Neural cell (in vitro differentiated cells): ENCODE measurements around the gene MIA2. TPM values are rescaled to one million over a fixed set of nuclear protein-coding genes. Genes with fewer than 3 reads are reported as not detected.
"Not testable (repeated sequence)": the region's sequence is repeated elsewhere in the genome, so short reads cannot be mapped to it uniquely, and the experiment has no call there.

Source experiments
- H2AFZ ChIP-seq: fragments of 200-600, 300-800 bp; sonication (generic), shearing (Covaris generic); 2 replicates; pipeline ENCODE4 v1.6.0; 2014; ENCODE audit warnings: low read depth, mild to moderate bottlenecking, antibody characterized with exemption, low read length, moderate library complexity
- H3F3A ChIP-seq: fragments of 200-600 bp; shearing (Covaris generic); 2 replicates; pipeline ENCODE4 v1.6.1; 2016; ENCODE audit warnings: mild to moderate bottlenecking, moderate library complexity, mixed read lengths, antibody characterized with exemption, low read length; ENCODE audit not compliant: insufficient read depth, poor library complexity, severe bottlenecking
- H3K27ac ChIP-seq: fragments of 200-600, 300-800 bp; sonication (generic), shearing (Covaris generic); 2 replicates; pipeline ENCODE4 v1.5.1; 2014; ENCODE audit warnings: mild to moderate bottlenecking, low read length, moderate library complexity
- H3K27me3 ChIP-seq: fragments of 300-800, 200-600 bp; sonication (generic), shearing (Covaris generic); 2 replicates; pipeline ENCODE4 v1.6.0; 2014; ENCODE audit warnings: mild to moderate bottlenecking, low read depth, low read length, moderate library complexity; ENCODE audit not compliant: insufficient read depth
- H3K36me3 ChIP-seq: fragments of 300-800, 200-600 bp; sonication (generic), shearing (Covaris generic); 2 replicates; pipeline ENCODE4 v1.5.1; 2014; ENCODE audit warnings: mild to moderate bottlenecking, antibody characterized with exemption, low read length, moderate library complexity; ENCODE audit not compliant: insufficient read depth
- H3K4me2 ChIP-seq: fragments of 300-800, 200-600 bp; sonication (generic), shearing (Covaris generic); 2 replicates; pipeline ENCODE4 v1.6.0; 2014; ENCODE audit warnings: mild to moderate bottlenecking, low read length
- H3K4me3 ChIP-seq: fragments of 300-800, 200-600 bp; sonication (generic), shearing (Covaris generic); 2 replicates; pipeline ENCODE4 v1.5.1; 2014; ENCODE audit warnings: mild to moderate bottlenecking, low read length, moderate library complexity
- H3K79me2 ChIP-seq: fragments of 200-600 bp; shearing (Covaris generic); replicated peaks from 2 replicates; pipeline ENCODE4 v1.6.0; 2014; ENCODE audit warnings: mild to moderate bottlenecking, low read length, moderate library complexity; ENCODE audit not compliant: insufficient read depth
- H3K9ac ChIP-seq: fragments of 300-800, 200-600 bp; sonication (generic), shearing (Covaris generic); 2 replicates; pipeline ENCODE4 v1.6.1; 2016; ENCODE audit warnings: mild to moderate bottlenecking, low read length, mixed read lengths
- H3K9me2 ChIP-seq: fragments of 200-600 bp; shearing (Covaris generic); 2 replicates; pipeline ENCODE4 v1.6.1; 2016; ENCODE audit warnings: mild to moderate bottlenecking, low read length, mixed read lengths; ENCODE audit not compliant: insufficient read depth
- H3K9me3 ChIP-seq: fragments of 200-600, 300-800 bp; sonication (generic), shearing (Covaris generic); 2 replicates; pipeline ENCODE4 v1.6.1; 2016; ENCODE audit warnings: mild to moderate bottlenecking, mixed run types, low read length, moderate library complexity, mixed read lengths
- H4K20me1 ChIP-seq: fragments of 200-600 bp; shearing (Covaris generic); 2 replicates; pipeline ENCODE4 v1.6.1; 2016; ENCODE audit warnings: mild to moderate bottlenecking, mixed run types; ENCODE audit not compliant: insufficient read depth
- CTCF ChIP-seq: fragments of 450-650 bp; IDR thresholded peaks from 2 replicates; pipeline ENCODE4 v1.5.1; 2014; ENCODE audit warnings: antibody characterized with exemption, mild to moderate bottlenecking, moderate library complexity; ENCODE audit not compliant: poor library complexity, severe bottlenecking
- EP300 ChIP-seq: fragments of 450-650 bp; conservative IDR thresholded peaks from 2 replicates; pipeline ENCODE4 v1.6.1; 2014; ENCODE audit warnings: antibody characterized with exemption, mild to moderate bottlenecking, moderate library complexity; ENCODE audit not compliant: poor library complexity, severe bottlenecking
- MXI1 ChIP-seq: fragments of 450-650 bp; conservative IDR thresholded peaks from 2 replicates; pipeline ENCODE4 v1.6.1; 2014; ENCODE audit warnings: antibody characterized with exemption, mild to moderate bottlenecking; ENCODE audit not compliant: poor library complexity, severe bottlenecking
- polyA plus RNA-seq: library from polyadenylated mRNA; depleted of rRNA; stranded (reverse); fragments of >200 nt; gene quantifications from 2 replicates; pipeline ENCODE4 v1.2.3, GENCODE V29; 2014
- TF ChIP-seq, protein P1 (sequence below): IDR thresholded peaks from 2 replicates; pipeline ENCODE4 v1.6.1; 2012; ENCODE audit warnings: borderline replicate concordance

MIA2 gene
- polyA plus RNA-seq, 1 donor from 2014 or later, result 17.7 TPM

DNA sequence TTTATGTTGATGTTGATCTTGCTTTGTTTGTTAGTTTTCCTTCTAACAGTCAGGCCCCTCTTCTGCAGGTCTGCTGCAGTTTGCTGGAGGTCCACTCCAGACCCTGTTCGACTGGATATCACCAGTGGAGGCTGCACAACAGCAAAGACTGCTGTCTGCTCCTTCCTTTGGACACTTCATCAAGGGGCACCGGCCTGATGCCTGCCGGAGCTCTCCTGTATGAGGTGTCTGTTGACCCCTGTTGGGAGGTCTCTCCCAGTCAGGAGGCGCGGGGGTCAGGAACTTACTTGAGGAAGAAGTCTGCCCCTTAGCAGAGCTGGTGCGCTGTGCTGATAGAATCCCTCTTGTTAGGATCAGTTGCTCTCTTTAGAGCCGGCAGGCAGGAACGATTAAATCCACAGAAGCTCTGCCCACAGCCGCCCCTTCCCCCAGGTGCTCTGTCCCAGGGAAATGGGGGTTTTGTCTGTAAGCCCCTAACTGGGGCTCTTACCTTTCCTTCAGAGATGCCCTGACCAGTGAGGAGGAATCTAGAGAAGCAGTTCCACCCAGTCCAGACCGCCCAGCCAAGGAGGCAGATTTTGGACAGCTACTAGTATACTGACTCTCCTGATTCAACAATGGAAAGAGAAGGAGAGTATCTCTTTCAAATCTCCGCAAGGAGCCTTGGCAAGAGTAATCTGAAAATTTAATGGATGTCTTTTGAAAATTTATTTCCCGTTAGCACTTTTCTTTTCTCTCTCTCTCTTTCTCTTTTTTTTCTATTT, 25.2 kb downstream of the MIA2 start:
- Histone ChIP-seq H3K36me3 (no peaks in the 10 kb centered on the region), H4K20me1 (no peaks in the 10 kb centered on the region), H3K27ac (no peak overlapping the region), H2AFZ (no peak overlapping the region), H3K9me2 (no peaks in the 10 kb centered on the region), H3F3A (no peaks in the 10 kb centered on the region), H3K4me3 (no peak overlapping the region), H3K9me3 (no peaks in the 10 kb centered on the region), H3K4me2 (no peak overlapping the region), H3K79me2 (no peaks in the 10 kb centered on the region), H3K27me3 (no peaks in the 10 kb centered on the region), H3K9ac (no peak overlapping the region)
- TF ChIP-seq CTCF (no peak), MXI1 (no peak), EP300 (no peak)
- TF ChIP-seq, protein P1, sequence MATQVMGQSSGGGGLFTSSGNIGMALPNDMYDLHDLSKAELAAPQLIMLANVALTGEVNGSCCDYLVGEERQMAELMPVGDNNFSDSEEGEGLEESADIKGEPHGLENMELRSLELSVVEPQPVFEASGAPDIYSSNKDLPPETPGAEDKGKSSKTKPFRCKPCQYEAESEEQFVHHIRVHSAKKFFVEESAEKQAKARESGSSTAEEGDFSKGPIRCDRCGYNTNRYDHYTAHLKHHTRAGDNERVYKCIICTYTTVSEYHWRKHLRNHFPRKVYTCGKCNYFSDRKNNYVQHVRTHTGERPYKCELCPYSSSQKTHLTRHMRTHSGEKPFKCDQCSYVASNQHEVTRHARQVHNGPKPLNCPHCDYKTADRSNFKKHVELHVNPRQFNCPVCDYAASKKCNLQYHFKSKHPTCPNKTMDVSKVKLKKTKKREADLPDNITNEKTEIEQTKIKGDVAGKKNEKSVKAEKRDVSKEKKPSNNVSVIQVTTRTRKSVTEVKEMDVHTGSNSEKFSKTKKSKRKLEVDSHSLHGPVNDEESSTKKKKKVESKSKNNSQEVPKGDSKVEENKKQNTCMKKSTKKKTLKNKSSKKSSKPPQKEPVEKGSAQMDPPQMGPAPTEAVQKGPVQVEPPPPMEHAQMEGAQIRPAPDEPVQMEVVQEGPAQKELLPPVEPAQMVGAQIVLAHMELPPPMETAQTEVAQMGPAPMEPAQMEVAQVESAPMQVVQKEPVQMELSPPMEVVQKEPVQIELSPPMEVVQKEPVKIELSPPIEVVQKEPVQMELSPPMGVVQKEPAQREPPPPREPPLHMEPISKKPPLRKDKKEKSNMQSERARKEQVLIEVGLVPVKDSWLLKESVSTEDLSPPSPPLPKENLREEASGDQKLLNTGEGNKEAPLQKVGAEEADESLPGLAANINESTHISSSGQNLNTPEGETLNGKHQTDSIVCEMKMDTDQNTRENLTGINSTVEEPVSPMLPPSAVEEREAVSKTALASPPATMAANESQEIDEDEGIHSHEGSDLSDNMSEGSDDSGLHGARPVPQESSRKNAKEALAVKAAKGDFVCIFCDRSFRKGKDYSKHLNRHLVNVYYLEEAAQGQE, result no peak

- H4K20me1 ChIP-seq, H3K27me3 ChIP-seq, H3K9ac ChIP-seq, H3K9me3 ChIP-seq, H3K9me2 ChIP-seq, H3K79me2 ChIP-seq, H3K4me2 ChIP-seq, H3K36me3 ChIP-seq, H3F3A ChIP-seq, H2AFZ ChIP-seq, H3K27ac ChIP-seq, H3K4me3 ChIP-seq: not testable (repeated sequence)
These were observed 26.4 kb downstream of the MIA2 start for GRCh38 chr14:39260161-39260560.

GRCh38 chr14:39262214-39262613, 28.5 kb downstream of the MIA2 start:
- not testable (repeated sequence) for H3K36me3 ChIP-seq, H3K9me2 ChIP-seq, H3F3A ChIP-seq, H2AFZ ChIP-seq, H3K4me2 ChIP-seq, H3K9me3 ChIP-seq, H3K9ac ChIP-seq, H3K79me2 ChIP-seq, H3K27ac ChIP-seq, H3K27me3 ChIP-seq, H3K4me3 ChIP-seq, H4K20me1 ChIP-seq
